ENCODE measurements around the gene FAM227B.

DNA sequence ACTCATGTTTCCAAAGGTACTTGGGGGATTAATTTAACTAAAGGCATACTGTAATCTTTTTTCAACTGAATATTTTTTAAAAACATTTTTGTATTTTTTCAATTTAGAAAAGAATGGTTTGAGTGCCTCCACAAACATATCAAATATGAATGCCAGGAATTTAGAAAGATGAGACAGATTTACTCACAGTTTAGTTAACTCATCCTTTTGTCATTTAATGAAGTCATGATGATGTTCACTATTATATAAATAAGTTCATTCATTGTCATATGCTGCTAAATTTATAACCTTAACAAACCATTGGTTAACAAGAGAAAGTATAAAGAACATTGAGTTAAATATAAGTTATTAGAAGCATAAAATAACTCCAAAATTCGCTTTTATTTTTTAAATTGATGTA, 147.6 kb downstream of the FAM227B start:
- TF ChIP-seq SP1 (IDR thresholded peaks at IDR 0.05) (no peak), L3MBTL2 (conservative IDR thresholded peaks at IDR 0.05) (no peak), NFRKB (IDR thresholded peaks at IDR 0.05) (no peak), SUZ12 (IDR thresholded peaks at IDR 0.05) (no peak), CTBP1 (IDR thresholded peaks at IDR 0.05; ENCODE audit: borderline replicate concordance) (no peak), LEF1 (IDR thresholded peaks at IDR 0.05; ENCODE audit: borderline replicate concordance) (no peak), FOXK2 (IDR thresholded peaks at IDR 0.05) (no peak), FOXA1 (IDR thresholded peaks at IDR 0.05) (no peak), BHLHE40 (IDR thresholded peaks at IDR 0.05; ENCODE audit: borderline replicate concordance) (no peak), ARNT (IDR thresholded peaks at IDR 0.05) (no peak), FOXM1 (IDR thresholded peaks at IDR 0.05; ENCODE audit: borderline replicate concordance) (no peak), ZNF384 (IDR thresholded peaks at IDR 0.05) (no peak)
